Spleen (tissue), 3 donors: ENCODE results near the gene SLC22A5.

Experiments
- POLR2A ChIP-seq, 3 donors: fragments of 450-650 bp; IDR thresholded peaks; one replicate each; pipeline ENCODE4 v1.5.1; 2017; ENCODE audit warnings: antibody characterized with exemption in 3 of 3, mild to moderate bottlenecking in 1 of 3
- POLR2AphosphoS5 ChIP-seq, 3 donors: sonication (generic); formaldehyde crosslinking; IDR thresholded peaks; one replicate each; pipeline ENCODE4 v1.5.1; 2017; ENCODE audit warnings: antibody characterized with exemption in 3 of 3

GRCh38 chr5:132335402-132335801 is 34.1 kb upstream of the SLC22A5 start:
- TF ChIP-seq POLR2A (IDR thresholded peaks at IDR 0.05) (no peak), POLR2AphosphoS5 (IDR thresholded peaks at IDR 0.05) (no peak)
